ENCODE measurements around the gene SIGLEC1.

The SIGLEC1 gene

GRCh38 chr20:3720626-3721025 is 8.2 kb upstream of the SIGLEC1 start:
- TF ChIP-seq POLR2AphosphoS5 (IDR thresholded peaks at IDR 0.05; ENCODE audit: low read depth, low read length): no peak
- no peak for TF ChIP-seq POLR2A (IDR thresholded peaks at IDR 0.05; ENCODE audit: low read depth, low read length)
- no peak for TF ChIP-seq TAF1 (IDR thresholded peaks at IDR 0.05; ENCODE audit: borderline replicate concordance, low read depth, low read length)
- no peak for DNase-seq (ENCODE audit: insufficient read length)
- peak; percentile 24 for FAIRE-seq

- TF ChIP-seq TAF1 (IDR thresholded peaks at IDR 0.05; ENCODE audit: borderline replicate concordance, low read depth, low read length) (no peak), POLR2A (IDR thresholded peaks at IDR 0.05; ENCODE audit: low read depth, low read length) (no peak), POLR2AphosphoS5 (IDR thresholded peaks at IDR 0.05; ENCODE audit: low read depth, low read length) (no peak)
- FAIRE-seq: peak; percentile 73
- no peak for DNase-seq (ENCODE audit: insufficient read length)
Measured at GRCh38 chr20:3720068-3720467, 7.7 kb upstream of the SIGLEC1 start.

GRCh38 chr20:3719046-3719445 is 6.6 kb upstream of the SIGLEC1 start:
- TF ChIP-seq TAF1 (IDR thresholded peaks at IDR 0.05; ENCODE audit: borderline replicate concordance, low read depth, low read length) (no peak), POLR2AphosphoS5 (IDR thresholded peaks at IDR 0.05; ENCODE audit: low read depth, low read length) (no peak)
- no peak for FAIRE-seq
- no peak for DNase-seq (ENCODE audit: insufficient read length)

- peak; percentile 75 for FAIRE-seq
- TF ChIP-seq TAF1 (IDR thresholded peaks at IDR 0.05; ENCODE audit: borderline replicate concordance, low read depth, low read length) (no peak), POLR2A (IDR thresholded peaks at IDR 0.05; ENCODE audit: low read depth, low read length) (no peak)
Measured at GRCh38 chr20:3716195-3716834, 3.9 kb upstream of the SIGLEC1 start.

GRCh38 chr20:3714092-3714491 is 1.7 kb upstream of the SIGLEC1 start:
- FAIRE-seq (no peak), DNase-seq (ENCODE audit: insufficient read length) (no peak)
- TF ChIP-seq POLR2A (IDR thresholded peaks at IDR 0.05; ENCODE audit: low read depth, low read length): no peak
- no peak for TF ChIP-seq TAF1 (IDR thresholded peaks at IDR 0.05; ENCODE audit: borderline replicate concordance, low read depth, low read length)
- TF ChIP-seq POLR2AphosphoS5 (IDR thresholded peaks at IDR 0.05; ENCODE audit: low read depth, low read length): no peak

More at GRCh38 chr20:3716195-3716834, 3.9 kb upstream of the SIGLEC1 start:
- no peak for DNase-seq (ENCODE audit: insufficient read length)

- FAIRE-seq: no peak
- DNase-seq (ENCODE audit: insufficient read length): no peak
- no peak for TF ChIP-seq TAF1 (IDR thresholded peaks at IDR 0.05; ENCODE audit: borderline replicate concordance, low read depth, low read length)
- no peak for TF ChIP-seq POLR2AphosphoS5 (IDR thresholded peaks at IDR 0.05; ENCODE audit: low read depth, low read length)
- no peak for TF ChIP-seq POLR2A (IDR thresholded peaks at IDR 0.05; ENCODE audit: low read depth, low read length)
Measured at GRCh38 chr20:3711484-3711941, 887 bp downstream of the SIGLEC1 start.

GRCh38 chr20:3710703-3711483 is 1.5 kb downstream of the SIGLEC1 start:
- DNase-seq (ENCODE audit: insufficient read length): peak; percentile 88
- no peak for TF ChIP-seq POLR2AphosphoS5 (IDR thresholded peaks at IDR 0.05; ENCODE audit: low read depth, low read length)
- FAIRE-seq: peak; percentile 98

- FAIRE-seq (no peak), DNase-seq (ENCODE audit: insufficient read length) (no peak)
- TF ChIP-seq POLR2AphosphoS5 (IDR thresholded peaks at IDR 0.05; ENCODE audit: low read depth, low read length): no peak
- no peak for TF ChIP-seq TAF1 (IDR thresholded peaks at IDR 0.05; ENCODE audit: borderline replicate concordance, low read depth, low read length)
- TF ChIP-seq POLR2A (IDR thresholded peaks at IDR 0.05; ENCODE audit: low read depth, low read length): no peak
Measured at GRCh38 chr20:3710011-3710466, 2.4 kb downstream of the SIGLEC1 start.

- no peak for TF ChIP-seq TAF1 (IDR thresholded peaks at IDR 0.05; ENCODE audit: borderline replicate concordance, low read depth, low read length)
- no peak for TF ChIP-seq POLR2AphosphoS5 (IDR thresholded peaks at IDR 0.05; ENCODE audit: low read depth, low read length)
- FAIRE-seq (no peak), DNase-seq (ENCODE audit: insufficient read length) (no peak)
Measured at GRCh38 chr20:3707508-3707899, 4.9 kb downstream of the SIGLEC1 start.

GRCh38 chr20:3706774-3707507 is 5.5 kb downstream of the SIGLEC1 start:
- no peak for TF ChIP-seq POLR2A (IDR thresholded peaks at IDR 0.05; ENCODE audit: low read depth, low read length)
- TF ChIP-seq POLR2AphosphoS5 (IDR thresholded peaks at IDR 0.05; ENCODE audit: low read depth, low read length): no peak
- TF ChIP-seq TAF1 (IDR thresholded peaks at IDR 0.05; ENCODE audit: borderline replicate concordance, low read depth, low read length): no peak
- DNase-seq (ENCODE audit: insufficient read length) (no peak), FAIRE-seq (no peak)

GRCh38 chr20:3705970-3706739 is 6.2 kb downstream of the SIGLEC1 start:
- DNase-seq (ENCODE audit: insufficient read length) (no peak), FAIRE-seq (no peak)
- TF ChIP-seq POLR2AphosphoS5 (IDR thresholded peaks at IDR 0.05; ENCODE audit: low read depth, low read length) (no peak), POLR2A (IDR thresholded peaks at IDR 0.05; ENCODE audit: low read depth, low read length) (no peak), TAF1 (IDR thresholded peaks at IDR 0.05; ENCODE audit: borderline replicate concordance, low read depth, low read length) (no peak)
